ENCODE data around the gene PAOX. TPM values are rescaled to one million over a fixed set of nuclear protein-coding genes. Genes with fewer than 3 reads are reported as not detected.

PAOX gene
- total and polyA plus RNA-seq, 4 donors = 4.4 to 7.0 (median 6.6) TPM

DNA sequence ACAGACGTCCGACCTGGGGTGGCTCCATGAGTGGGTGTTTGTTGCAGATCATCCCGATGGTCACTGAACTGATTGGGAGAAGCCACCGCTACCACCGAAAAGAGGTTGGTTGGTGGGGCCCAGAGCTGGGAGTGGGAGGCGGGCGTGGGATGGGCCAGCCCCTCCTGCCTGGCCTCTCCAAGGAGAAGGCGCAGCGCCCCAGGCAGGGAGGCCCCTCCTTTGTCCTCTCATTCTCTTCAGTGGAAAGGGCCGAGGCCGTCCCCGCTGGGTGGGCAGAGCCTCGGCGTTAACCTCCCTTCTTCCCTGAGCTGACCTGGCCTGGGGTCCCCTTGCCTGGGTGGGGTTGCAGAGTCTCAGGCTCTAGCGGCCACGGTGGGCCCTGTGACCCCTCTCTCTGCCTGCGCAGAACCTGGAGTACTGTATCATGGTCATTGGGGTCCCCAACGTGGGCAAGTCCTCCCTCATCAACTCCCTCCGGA is 20.1 kb downstream of the PAOX start:
- DNase-seq (no peak), ATAC-seq (ENCODE audit: insufficient read depth, low FRiP score) (no peak)
- no peak for TF ChIP-seq CTCF (IDR thresholded peaks at IDR 0.05; ENCODE audit: control extremely low read depth, extremely low read depth)
- no peak overlapping the region for H3K4me3 ChIP-seq
- no peak overlapping the region for H3K27ac ChIP-seq (ENCODE audit: low read depth in 1 of 2, low read length in 1 of 2)
- H3K9me3 ChIP-seq (ENCODE audit: control insufficient read depth in 4 of 4, insufficient read depth in 3 of 4, low read length in 3 of 4) = no peaks in the 10 kb centered on the region
- H3K36me3 ChIP-seq (ENCODE audit: control insufficient read depth in 4 of 4, insufficient read depth in 4 of 4, low read length in 4 of 4) = peaks cover 7 to 40% (median 34%) of the 10 kb centered on the region in 4 donors
- no peak overlapping the region for H3K9ac ChIP-seq (ENCODE audit: insufficient read depth in 1 of 2, low read length in 2 of 2)
- no peaks in the 10 kb centered on the region for H3K27me3 ChIP-seq (ENCODE audit: control insufficient read depth in 3 of 3, insufficient read depth in 3 of 3, low read length in 2 of 3)
- peaks cover 0 to 6% (median 0%) of the 10 kb centered on the region in 5 donors for H3K4me1 ChIP-seq (ENCODE audit: control insufficient read depth in 5 of 5, insufficient read depth in 5 of 5, low read length in 5 of 5)
- 97 to 98% methylated on average over 19 of the region's 19 CpGs for WGBS, 2 donors

DNA sequence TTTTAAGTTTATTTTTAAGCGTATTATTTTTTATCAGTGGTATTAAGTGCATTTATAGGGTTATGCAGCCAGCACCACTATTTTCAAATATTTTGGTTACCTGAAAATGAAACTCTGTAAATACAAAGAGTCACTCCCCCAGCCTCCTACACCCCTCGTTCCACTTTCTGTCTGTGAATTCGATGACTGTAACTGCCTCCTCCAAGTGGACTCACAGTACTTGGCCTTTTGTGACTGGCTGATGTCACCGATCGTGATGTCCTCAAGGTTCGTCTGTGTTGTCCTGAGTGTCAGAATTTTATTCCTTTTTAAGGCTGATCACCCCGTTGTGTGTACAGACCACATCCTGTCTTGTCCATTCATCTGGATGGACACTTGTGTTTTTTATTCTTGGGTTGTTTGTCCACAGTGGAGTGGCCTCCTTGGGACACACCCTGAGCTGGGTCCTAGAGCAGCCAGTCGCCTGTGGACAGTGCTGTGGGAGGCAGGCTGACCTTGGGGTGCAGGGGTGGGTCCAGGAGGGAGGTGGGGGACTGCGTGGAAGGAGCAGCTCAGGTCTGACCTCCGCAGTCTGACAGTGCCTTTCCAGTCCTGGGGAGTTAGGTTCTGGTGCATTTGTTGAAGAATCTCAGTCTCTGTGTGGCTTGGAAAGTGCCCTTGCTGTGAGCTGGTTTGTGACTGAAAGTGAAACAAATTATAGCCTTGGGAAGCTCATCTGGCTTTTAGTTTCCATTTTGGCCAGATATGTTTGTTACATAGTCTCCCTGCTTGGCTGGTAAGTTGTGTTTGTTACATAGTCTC is 21.8 kb downstream of the PAOX start:
- Histone ChIP-seq H3K9ac (ENCODE audit: insufficient read depth in 1 of 2, low read length in 2 of 2) (no peak overlapping the region), H3K27me3 (ENCODE audit: control insufficient read depth in 3 of 3, insufficient read depth in 3 of 3, low read length in 2 of 3) (no peaks in the 10 kb centered on the region), H3K27ac (ENCODE audit: low read depth in 1 of 2, low read length in 1 of 2) (no peak overlapping the region), H3K36me3 (ENCODE audit: control insufficient read depth in 4 of 4, insufficient read depth in 4 of 4, low read length in 4 of 4) (peaks cover 9 to 49% (median 42%) of the 10 kb centered on the region in 4 donors), H3K9me3 (ENCODE audit: control insufficient read depth in 4 of 4, insufficient read depth in 3 of 4, low read length in 3 of 4) (no peaks in the 10 kb centered on the region), H3K4me3 (no peak overlapping the region), H3K4me1 (ENCODE audit: control insufficient read depth in 5 of 5, insufficient read depth in 5 of 5, low read length in 5 of 5) (peaks cover 0 to 1% (median 0%) of the 10 kb centered on the region in 5 donors)
- TF ChIP-seq CTCF (IDR thresholded peaks at IDR 0.05; ENCODE audit: control extremely low read depth, extremely low read depth) = no peak
- DNase-seq = no peak
- 76 to 85% methylated on average over 10 of the region's 10 CpGs for WGBS, 2 donors
- no peak for ATAC-seq (ENCODE audit: insufficient read depth, low FRiP score)

DNA sequence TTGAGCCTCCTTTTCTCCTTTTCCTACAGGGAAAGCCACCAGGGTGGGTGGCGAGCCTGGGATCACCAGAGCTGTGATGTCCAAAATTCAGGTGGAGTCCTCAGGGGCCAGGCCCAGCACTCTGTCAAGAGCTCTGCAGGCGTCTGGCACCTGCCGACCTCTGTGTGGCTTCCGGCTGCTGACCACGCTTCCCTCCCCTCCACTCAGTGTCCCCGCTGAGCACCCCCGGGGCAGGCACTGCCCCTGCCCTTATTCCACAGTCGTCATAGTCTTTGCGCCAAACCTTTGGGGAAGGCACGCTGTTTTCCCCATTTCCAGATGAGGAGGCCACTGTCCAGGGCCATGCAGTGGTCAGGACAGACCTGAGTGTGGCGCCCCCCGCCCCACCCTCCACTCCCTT is 22.4 kb downstream of the PAOX start:
- H3K36me3 ChIP-seq (ENCODE audit: control insufficient read depth in 4 of 4, insufficient read depth in 4 of 4, low read length in 4 of 4) = peaks cover 9 to 55% (median 39%) of the 10 kb centered on the region in 4 donors
- ATAC-seq (ENCODE audit: insufficient read depth, low FRiP score) (no peak), DNase-seq (no peak)
- no peak overlapping the region for H3K4me3 ChIP-seq
- no peak for TF ChIP-seq CTCF (IDR thresholded peaks at IDR 0.05; ENCODE audit: control extremely low read depth, extremely low read depth)
- H3K27me3 ChIP-seq (ENCODE audit: control insufficient read depth in 3 of 3, insufficient read depth in 3 of 3, low read length in 2 of 3) = no peaks in the 10 kb centered on the region
- no peak overlapping the region for H3K9ac ChIP-seq (ENCODE audit: insufficient read depth in 1 of 2, low read length in 2 of 2)
- H3K9me3 ChIP-seq (ENCODE audit: control insufficient read depth in 4 of 4, insufficient read depth in 3 of 4, low read length in 3 of 4) = no peaks in the 10 kb centered on the region
- 94 to 95% methylated on average over 12 of the region's 12 CpGs for whole genome bisulfite sequencing, 2 donors
- no peak overlapping the region for H3K27ac ChIP-seq (ENCODE audit: low read depth in 1 of 2, low read length in 1 of 2)
- peaks cover 0 to 1% (median 0%) of the 10 kb centered on the region in 5 donors for H3K4me1 ChIP-seq (ENCODE audit: control insufficient read depth in 5 of 5, insufficient read depth in 5 of 5, low read length in 5 of 5)

Measured in lung (tissue), 12 donors.